DND-41 (cell line): ENCODE measurements around the gene BTN3A1.

Source experiments
- ATAC-seq: fragments of 200-7000 bp; cut with Tn5 transposase; 3 replicates; pipeline ENCODE4 v1.9.1; 2021; ENCODE audit warnings: low read depth; ENCODE audit not compliant: insufficient read depth
- DNase-seq: peaks from one replicate; pipeline ENCODE4 v3.0.0-alpha.2; 2020
- H2AFZ ChIP-seq: 2 replicates; pipeline ENCODE4 v1.6.0; 2012; ENCODE audit warnings: low read depth, low read length
- H3K27ac ChIP-seq: 2 replicates; pipeline ENCODE4 v1.5.1; 2012; ENCODE audit warnings: low read length, inconsistent platforms
- H3K27me3 ChIP-seq: fragments of 200-600 bp; sonication (generic); 2 replicates; pipeline ENCODE4 v1.6.0; 2012; ENCODE audit warnings: low read length, mild to moderate bottlenecking, inconsistent platforms; ENCODE audit not compliant: insufficient read depth, poor library complexity
- H3K36me3 ChIP-seq: 2 replicates; pipeline ENCODE4 v1.5.1; 2012; ENCODE audit warnings: low read length, inconsistent platforms; ENCODE audit not compliant: insufficient read depth
- H3K4me1 ChIP-seq: 2 replicates; pipeline ENCODE4 v1.5.1; 2012; ENCODE audit warnings: mild to moderate bottlenecking, low read length; ENCODE audit not compliant: insufficient read depth
- H3K4me2 ChIP-seq: 2 replicates; pipeline ENCODE4 v1.6.0; 2012; ENCODE audit warnings: mild to moderate bottlenecking, moderate library complexity, low read length, inconsistent platforms; ENCODE audit not compliant: insufficient read depth
- H3K4me3 ChIP-seq, 2 experiments: fragments of 200-600 bp in 1 of 2; shearing (Covaris generic) in 1 of 2; 2 replicates each; pipeline ENCODE4 v1.5.1; 2012 to 2016; ENCODE audit warnings: inconsistent platforms in 2 of 2, low read length in 2 of 2, mild to moderate bottlenecking in 2 of 2, low read depth in 1 of 2, moderate library complexity in 1 of 2
- H3K79me2 ChIP-seq: 2 replicates; pipeline ENCODE4 v1.6.0; 2012; ENCODE audit warnings: low read length, inconsistent platforms; ENCODE audit not compliant: insufficient read depth
- H3K9ac ChIP-seq: 2 replicates; pipeline ENCODE4 v1.6.0; 2012; ENCODE audit warnings: low read depth, mild to moderate bottlenecking, inconsistent platforms, low read length, moderate library complexity
- H3K9me3 ChIP-seq: 2 replicates; pipeline ENCODE4 v1.5.1; 2012; ENCODE audit warnings: low read length, moderate library complexity, mild to moderate bottlenecking, inconsistent platforms; ENCODE audit not compliant: insufficient read depth, severe bottlenecking
- H4K20me1 ChIP-seq: 2 replicates; pipeline ENCODE4 v1.6.0; 2012; ENCODE audit warnings: low read length; ENCODE audit not compliant: insufficient read depth
- EZH2 ChIP-seq: IDR thresholded peaks from 3 replicates; pipeline ENCODE4 v1.6.1; 2012; ENCODE audit warnings: borderline replicate concordance, low read depth, mild to moderate bottlenecking, moderate library complexity, low read length, inconsistent platforms; ENCODE audit not compliant: severe bottlenecking
- TF ChIP-seq, protein P1 (sequence below): IDR thresholded peaks from 2 replicates; pipeline ENCODE4 v1.5.1; 2012; ENCODE audit warnings: borderline replicate concordance, low read length, moderate library complexity, mild to moderate bottlenecking; ENCODE audit not compliant: poor library complexity, severe bottlenecking; ENCODE audit errors: extremely low read depth

BTN3A1 gene

DNA sequence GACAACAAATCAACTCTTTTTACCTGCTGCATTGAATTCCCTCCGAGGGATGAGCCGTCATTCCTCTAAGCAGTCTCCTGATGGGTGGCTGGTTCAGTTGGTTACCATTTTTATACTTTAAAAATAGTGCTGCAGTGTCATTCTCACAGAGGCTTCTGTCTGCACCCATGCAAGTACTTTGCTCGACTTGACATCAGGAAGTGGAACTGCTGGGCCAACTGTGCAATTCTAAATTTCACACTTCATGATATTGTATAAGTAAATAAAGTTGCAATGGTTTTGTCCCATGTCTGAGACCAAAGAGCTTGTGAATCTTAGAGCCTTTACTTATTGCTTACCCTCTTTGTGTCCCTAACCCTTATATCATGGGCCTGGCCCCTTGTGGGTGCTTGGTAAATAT, 2.5 kb downstream of the BTN3A1 start:
- peaks cover 47% of the 10 kb centered on the region for H3K36me3 ChIP-seq
- no peak overlapping the region for H3K9ac ChIP-seq
- H4K20me1 ChIP-seq: no peaks in the 10 kb centered on the region
- ATAC-seq (no peak), DNase-seq (no peak)
- peaks cover 30% of the 10 kb centered on the region for H3K79me2 ChIP-seq
- peak overlapping the region; percentile 84; the same call in 1 of the 2 replicates for H3K4me2 ChIP-seq
- H3K27me3 ChIP-seq: no peaks in the 10 kb centered on the region
- H2AFZ ChIP-seq: no peak overlapping the region
- no peak overlapping the region for H3K4me3 ChIP-seq
- H3K4me1 ChIP-seq: peaks cover 46% of the 10 kb centered on the region
- H3K27ac ChIP-seq: no peak overlapping the region
- no peaks in the 10 kb centered on the region for H3K9me3 ChIP-seq
- TF ChIP-seq EZH2: no peak
- TF ChIP-seq, protein P1, sequence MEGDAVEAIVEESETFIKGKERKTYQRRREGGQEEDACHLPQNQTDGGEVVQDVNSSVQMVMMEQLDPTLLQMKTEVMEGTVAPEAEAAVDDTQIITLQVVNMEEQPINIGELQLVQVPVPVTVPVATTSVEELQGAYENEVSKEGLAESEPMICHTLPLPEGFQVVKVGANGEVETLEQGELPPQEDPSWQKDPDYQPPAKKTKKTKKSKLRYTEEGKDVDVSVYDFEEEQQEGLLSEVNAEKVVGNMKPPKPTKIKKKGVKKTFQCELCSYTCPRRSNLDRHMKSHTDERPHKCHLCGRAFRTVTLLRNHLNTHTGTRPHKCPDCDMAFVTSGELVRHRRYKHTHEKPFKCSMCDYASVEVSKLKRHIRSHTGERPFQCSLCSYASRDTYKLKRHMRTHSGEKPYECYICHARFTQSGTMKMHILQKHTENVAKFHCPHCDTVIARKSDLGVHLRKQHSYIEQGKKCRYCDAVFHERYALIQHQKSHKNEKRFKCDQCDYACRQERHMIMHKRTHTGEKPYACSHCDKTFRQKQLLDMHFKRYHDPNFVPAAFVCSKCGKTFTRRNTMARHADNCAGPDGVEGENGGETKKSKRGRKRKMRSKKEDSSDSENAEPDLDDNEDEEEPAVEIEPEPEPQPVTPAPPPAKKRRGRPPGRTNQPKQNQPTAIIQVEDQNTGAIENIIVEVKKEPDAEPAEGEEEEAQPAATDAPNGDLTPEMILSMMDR: no peak

DNA sequence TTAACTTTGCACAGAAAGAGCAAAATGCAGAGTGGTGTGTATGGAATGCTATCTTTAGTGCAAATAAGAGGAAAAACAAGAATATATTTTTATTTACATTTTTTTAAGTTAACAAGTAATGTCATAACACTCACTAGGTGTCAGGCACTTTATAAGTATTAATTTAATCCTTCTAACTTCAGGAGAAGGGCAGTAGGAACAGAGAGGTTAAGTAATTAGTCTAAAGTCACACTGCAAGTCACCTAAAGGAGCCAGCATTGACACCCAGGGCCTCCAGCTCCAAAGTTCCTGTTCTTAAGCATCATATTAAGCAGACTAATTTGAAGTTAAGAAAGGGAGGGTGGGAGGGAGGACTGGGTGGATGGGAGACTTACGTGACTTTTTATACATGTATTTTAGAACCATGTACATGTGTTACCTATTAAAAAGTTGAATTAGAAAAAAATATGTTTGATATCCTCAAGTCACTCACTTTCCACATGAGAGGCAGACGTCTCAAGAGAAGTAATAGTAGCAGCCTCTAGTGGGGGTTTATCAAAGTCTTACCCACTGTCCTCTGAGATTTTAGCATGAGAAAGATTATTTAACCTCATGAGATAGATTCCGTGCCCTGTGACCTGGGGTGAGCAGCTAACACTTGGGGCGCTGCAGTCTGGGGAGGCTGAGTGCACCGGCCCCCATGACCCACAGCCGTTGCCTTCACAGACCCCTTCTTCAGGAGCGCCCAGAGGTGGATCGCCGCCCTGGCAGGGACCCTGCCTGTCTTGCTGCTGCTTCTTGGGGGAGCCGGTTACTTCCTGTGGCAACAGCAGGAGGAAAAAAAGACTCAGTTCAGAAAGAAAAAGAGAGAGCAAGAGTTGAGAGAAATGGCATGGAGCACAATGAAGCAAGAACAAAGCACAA, 7.0 kb downstream of the BTN3A1 start:
- Histone ChIP-seq H3K36me3 (peaks cover 90% of the 10 kb centered on the region), H3K4me1 (peaks cover 16% of the 10 kb centered on the region), H3K9me3 (no peaks in the 10 kb centered on the region), H4K20me1 (no peaks in the 10 kb centered on the region), H3K9ac (no peak overlapping the region), H2AFZ (no peak overlapping the region), H3K4me3 (no peak overlapping the region), H3K4me2 (no peak overlapping the region), H3K27me3 (no peaks in the 10 kb centered on the region), H3K27ac (no peak overlapping the region), H3K79me2 (peaks cover 11% of the 10 kb centered on the region)
- no peak for ATAC-seq
- no peak for DNase-seq
- TF ChIP-seq, protein P1: no peak
- no peak for TF ChIP-seq EZH2

DNA sequence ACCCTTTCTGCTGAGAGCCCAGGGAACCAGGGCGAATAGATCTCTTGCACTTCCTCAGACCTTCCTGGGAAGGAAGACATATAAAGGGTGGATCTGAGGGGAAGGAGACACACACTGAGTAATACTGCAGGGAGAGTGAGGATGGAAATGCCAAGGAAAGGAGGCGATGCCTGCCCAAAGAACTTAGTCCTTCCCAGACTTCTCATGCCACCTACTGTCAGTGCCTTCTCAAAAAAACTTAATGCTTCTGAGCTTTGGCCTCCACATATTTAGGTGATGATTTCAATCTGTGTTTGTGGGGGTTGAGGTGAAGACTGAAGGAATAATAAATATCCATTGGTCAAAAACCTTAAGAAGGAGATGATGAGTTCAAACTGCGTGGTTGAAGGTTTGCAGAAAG, 9.7 kb downstream of the BTN3A1 start:
- Histone ChIP-seq H3K9me3 (no peaks in the 10 kb centered on the region), H3K79me2 (no peaks in the 10 kb centered on the region), H3K36me3 (peaks cover 73% of the 10 kb centered on the region), H3K27ac (no peak overlapping the region), H3K4me1 (no peaks in the 10 kb centered on the region; the same call in 1 of the 2 replicates), H4K20me1 (no peaks in the 10 kb centered on the region), H3K4me3 (no peak overlapping the region), H3K4me2 (no peak overlapping the region), H2AFZ (no peak overlapping the region), H3K9ac (no peak overlapping the region), H3K27me3 (no peaks in the 10 kb centered on the region)
- no peak for ATAC-seq
- DNase-seq: no peak
- no peak for TF ChIP-seq EZH2
- TF ChIP-seq, protein P1: no peak
